HG03571 (cell line): Measurements from ENCODE around the gene HSPA6.
"Not testable (repeated sequence)": the region's sequence is repeated elsewhere in the genome, so short reads cannot be mapped to it uniquely, and the experiment has no call there.

Experiments used
- ATAC-seq: cut with Tn5 transposase; IDR thresholded peaks from one replicate; pipeline ENCODE4 v1.9.1; 2021; ENCODE audit not compliant: unreplicated experiment

Gene HSPA6

DNA sequence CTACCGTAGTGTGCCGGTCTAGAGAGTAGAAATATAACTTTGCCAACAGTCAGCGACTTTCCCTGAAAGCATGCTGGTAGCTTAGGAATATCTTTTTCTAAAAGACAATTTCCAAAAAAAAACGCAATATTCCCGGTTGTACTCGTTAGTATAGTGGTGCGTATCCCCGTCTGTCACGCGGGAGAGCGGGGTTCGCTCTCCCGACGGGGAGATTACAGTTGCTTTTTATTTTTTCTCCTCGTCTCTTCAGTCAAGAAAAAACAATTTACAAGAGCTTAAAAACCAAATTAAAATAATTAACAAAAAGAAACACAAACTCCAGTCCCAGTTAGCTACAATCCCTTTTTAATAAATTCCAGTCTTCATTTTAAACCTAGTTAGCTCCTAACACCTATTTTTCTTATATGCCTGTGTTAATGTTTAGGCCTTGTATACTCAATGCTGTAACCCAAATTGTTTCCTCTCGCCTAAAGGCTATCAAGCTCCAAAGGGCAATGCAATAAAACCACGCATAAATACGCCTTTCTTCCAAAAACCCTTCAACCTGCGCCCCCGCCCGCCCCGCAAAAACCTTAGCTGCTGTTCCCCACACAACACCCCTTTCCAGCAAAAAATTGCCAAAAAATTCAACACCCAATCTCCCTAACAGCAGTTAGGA, 7.8 kb downstream of the HSPA6 start:
- ATAC-seq, result no peak

DNA sequence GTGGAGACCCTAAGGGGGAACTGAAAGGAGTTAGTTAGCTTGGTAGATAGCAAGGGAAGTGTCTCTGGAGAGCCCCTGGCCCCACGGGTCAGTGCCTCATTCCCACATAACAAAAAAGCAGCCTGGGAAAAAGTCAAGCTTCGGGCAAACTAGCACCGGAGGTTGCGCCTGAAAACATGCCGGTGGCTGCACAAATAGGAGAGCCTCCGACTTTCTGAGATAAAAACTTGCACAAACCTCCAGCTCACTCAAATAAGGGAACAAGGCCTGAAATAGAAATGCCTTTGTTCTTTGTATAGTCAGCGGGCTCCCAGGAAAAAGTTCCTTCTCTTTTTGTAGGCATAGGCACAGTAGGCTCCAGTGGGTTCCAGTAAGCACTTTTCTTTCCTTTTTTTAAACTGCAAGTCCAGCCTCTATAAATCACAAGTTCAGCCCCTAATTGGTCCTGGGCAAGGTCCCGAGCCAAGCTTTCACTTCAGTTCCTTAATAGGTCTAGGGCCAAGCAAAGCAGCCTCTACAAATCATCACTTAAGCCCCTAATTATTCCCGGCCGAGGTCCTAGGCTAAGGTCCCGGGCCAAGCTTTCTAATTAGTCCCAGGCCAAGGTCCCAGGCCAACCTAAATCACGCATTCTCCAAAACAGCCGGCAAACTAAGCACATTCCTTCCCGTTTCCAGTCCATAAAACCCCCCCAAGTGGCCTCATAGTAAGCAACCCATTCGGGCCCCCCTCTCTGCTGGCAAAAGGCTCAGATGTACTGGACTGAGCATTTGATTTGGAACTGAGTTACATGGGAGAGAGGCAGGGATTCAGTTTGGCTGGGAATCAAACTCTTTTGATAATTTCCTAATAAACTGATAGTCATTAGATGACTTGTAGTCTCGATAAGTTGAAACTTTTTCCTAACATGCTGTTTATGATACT, 8.6 kb downstream of the HSPA6 start:
- not testable (repeated sequence) for ATAC-seq

DNA sequence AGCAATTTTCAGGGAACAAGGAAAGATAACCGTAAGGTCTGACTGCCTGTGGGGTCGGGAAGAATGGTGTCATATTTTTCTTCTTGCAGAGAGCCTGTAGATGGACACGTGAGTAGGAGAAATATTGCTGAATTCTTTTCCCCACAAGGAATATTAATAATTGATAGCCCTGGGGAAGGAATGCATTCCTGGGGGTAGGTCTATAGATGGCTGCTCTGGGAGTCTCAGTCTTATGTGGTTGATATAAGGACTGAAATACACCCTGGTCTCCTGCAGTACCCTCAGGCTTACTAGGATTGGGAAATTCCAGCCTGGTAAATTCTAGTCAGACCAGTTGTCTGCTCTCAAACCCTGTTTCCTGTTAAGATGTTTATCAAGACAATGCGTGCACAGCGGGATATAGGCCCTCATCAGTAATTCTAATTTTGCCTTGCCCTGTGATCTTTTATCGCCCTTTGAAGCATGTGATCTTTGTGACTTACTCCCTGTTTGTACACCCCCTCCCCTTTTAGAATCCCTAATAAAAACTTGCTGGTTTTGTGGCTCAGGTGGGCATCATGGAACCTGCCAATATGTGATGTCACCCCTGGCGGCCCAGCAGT, 12.8 kb downstream of the HSPA6 start:
- not testable (repeated sequence) for ATAC-seq

DNA sequence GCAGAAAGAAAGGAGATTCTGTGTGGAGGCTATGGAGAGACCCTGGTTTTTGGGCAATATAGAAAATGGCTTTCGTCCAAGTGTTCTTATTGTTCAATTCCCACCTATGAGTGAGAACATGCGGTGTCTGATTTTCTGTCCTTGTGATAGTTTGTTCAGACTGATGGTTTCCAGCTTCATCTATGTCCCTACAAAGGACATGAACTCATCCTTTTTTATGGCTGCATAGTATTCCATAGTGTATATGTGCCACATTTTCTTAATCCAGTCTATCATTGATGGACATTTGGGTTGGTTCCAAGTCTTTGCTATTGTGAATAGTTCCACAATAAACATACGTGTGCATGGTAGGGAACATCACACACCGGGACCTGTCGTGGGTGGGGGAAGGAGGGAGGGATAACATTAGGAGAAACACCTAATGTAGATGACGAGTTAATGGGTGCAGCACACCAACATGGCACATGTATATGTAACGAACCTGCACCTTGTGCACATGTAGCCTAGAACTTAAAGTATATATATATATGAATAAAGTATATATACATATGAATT, 14.7 kb downstream of the HSPA6 start:
- ATAC-seq, result not testable (repeated sequence)

DNA sequence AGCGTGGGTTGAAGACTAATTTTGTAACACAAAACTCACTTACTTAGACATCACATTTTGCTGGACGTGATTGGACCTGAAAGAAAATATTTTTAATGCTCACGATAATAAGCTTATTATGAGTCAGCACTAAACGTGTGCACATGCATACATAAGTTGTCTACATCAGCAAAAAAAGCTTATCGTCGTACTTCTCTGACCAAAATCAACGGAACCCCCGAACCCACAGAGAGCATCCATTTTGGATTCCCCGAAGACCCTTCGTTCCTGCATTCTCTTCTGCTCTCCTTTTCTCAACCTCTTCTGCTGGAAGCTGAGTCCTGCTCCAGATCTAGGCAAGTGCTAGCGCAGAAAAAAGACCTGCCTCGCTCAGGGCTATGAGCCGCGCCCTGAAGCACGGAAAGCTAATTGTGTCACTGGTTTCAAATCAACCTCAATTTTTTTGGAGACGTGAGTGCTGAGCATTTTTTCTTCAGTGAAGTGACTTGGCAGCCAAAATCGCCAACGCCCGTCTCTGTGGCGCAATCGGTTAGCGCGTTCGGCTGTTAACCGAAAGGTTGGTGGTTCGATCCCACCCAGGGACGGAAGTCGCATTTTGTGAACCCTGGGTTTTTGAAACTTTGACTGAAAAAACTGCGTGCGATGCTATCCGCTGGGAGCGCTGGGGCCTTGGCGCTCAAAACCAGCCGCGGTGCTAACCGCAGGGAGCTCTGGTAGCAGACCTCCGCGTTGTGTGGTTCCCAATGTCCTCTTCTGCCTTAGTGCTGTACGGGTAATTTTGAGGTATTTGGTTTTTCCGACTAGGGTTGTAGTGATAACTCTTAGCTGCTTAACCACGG, 15.6 kb downstream of the HSPA6 start:
- peak; percentile 51 for ATAC-seq

DNA sequence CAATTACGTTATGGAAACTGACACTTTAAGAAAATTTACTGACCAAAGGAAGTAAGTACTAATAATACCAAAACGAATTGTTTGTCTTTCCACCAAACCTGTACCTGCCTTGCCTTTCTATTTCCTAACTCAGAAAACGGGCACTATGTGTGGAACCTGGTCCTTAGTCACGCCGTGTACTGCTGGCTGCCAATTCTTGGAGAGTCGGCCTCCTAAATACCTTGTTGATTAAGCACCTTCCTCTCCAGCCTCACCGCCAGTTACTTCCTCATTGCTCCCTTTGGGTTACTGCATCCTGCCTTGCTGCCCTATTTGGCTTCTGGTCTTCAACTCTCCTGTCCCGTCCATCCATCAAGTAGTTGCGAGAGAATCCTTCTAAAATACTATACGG, 16.2 kb downstream of the HSPA6 start:
- not testable (repeated sequence) for ATAC-seq

DNA sequence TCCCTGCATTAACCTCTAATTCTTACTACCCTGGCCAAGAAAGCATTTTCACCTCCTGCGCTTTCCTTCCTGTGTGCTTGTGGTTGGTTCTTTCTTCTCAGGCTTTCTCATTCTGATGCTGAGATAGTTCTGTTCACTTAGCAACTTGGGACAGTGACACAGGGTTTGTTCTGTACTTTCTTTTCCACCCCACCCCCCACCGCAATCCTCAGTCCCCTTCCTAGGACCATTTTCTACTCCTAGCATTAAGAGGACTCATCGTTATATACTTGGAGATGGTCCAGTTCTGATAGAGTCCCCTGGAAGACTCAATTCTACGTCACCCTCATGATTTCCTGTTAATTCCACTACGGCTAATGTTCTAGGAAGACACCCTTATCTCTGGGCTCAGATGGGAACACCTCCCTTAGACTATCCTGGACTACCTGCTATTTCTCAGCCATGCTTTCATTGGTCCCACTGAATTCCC, 17.8 kb downstream of the HSPA6 start:
- peak; percentile 68 for ATAC-seq

DNA sequence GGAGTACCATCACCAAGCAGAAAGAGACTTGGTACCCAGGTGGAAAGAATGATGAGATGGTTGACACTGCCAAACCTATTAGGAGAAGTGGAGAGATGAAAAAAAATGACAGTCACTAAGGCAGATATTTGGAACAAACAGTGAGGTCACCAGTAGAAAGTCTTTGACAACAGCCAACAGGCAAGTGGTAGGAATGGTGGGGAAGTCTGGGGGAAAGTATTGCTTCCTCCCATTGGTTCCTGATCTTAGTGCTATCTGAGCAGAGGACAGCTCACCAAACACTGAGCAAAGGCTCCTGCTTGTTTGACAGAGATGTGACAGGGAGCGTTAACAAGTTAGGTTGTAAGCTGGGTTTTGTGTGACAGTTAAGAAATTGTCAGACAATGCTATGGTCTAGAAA, 18.8 kb downstream of the HSPA6 start:
- not testable (repeated sequence) for ATAC-seq

DNA sequence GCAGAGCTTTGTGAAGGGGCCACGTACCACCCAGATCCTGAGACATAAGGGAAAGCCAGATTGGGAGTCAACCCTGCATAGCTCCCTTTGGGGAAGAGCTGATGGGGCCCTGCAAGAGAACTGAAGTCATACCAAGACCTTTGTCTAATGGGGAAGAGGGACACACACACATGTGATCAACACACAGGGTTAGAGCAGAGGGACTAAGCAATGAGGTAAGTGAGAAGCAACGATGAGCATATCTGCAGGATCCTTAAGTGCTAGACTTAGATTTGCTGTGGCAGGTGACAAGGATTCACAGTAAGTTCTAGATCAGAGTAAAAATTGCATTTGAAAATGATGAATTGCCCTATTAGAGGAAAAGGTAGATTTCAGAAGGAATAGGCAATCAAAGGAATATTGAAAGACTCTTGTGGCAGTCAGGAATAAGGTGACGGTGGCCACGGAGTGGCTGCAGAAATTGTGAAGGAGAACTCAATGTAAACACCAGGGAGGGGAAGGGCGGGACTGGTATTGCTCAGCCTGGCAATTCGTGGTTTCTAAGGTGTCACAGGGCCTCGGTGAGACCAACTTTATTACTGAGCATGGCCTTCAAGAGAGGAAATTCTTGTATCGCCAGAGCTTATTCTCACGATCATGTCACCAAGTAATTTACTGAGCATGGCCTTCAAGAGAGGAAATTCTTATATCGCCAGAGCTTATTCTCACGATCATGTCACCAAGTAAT, 20.8 kb downstream of the HSPA6 start:
- ATAC-seq, result not testable (repeated sequence)

DNA sequence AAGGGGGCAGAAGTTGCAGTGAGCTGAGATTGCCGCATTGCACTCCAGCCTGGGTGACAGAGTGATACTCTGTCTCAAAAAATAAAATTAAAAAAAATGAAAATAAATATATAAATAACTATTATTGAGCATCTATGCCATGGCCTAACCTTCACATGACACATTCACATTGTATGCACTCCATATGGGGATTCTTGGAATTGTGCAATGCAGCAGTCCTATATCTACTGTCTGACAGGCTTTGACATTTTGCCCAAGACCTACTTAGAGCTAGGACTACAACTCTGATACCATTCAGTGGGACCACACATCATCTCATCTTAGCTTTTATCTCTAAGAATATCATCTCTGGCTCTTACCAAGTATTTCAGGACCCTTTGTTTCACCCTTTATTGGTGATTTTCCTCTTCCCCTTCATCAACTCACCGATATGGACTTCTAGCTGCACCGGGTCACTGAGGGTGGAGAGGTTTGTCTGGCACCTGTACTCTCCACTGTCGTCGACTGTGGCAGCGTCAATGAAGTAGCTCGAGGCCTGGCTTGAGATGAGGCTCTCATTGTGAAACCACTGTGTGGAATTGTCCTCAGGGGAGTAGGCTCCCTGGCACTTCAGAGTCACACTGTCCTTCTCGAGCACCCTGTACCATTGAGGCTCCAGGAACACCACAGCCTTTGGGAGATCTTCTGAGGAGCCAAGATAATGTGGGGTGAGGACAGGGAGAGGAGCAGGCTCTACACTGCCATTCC, 23.8 kb downstream of the HSPA6 start:
- ATAC-seq, result not testable (repeated sequence)

DNA sequence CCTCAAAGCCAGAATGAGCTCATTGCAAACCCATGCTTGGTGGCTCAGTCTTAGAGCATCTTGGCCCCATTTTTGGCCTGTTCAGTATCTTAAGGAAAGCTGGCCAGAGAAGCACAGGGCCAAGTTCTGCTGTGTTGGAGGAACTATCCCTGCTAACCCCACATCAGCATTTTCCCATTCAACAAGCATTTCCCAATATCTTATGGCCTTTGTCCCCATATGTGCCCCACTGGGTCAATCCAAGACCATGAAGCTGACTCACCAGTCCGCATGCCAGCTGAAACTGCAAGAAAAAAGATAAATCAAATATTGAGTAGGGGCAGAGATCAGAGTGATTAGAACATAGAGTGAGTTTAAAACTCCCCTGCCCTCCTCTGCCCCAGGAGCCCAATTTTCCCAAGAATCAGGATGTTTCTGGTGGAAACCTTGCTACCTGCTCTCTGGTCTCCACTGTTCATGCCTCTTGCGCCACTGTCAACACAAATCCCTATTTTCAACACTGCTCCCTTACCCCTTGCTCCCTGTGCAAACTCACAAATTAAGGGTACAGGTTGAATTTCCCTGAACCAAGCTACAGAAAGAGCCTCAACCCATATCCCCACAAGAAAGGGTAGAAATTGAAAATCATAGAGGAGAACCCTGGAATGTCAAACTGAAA, 24.5 kb downstream of the HSPA6 start:
- ATAC-seq, result not testable (repeated sequence)

DNA sequence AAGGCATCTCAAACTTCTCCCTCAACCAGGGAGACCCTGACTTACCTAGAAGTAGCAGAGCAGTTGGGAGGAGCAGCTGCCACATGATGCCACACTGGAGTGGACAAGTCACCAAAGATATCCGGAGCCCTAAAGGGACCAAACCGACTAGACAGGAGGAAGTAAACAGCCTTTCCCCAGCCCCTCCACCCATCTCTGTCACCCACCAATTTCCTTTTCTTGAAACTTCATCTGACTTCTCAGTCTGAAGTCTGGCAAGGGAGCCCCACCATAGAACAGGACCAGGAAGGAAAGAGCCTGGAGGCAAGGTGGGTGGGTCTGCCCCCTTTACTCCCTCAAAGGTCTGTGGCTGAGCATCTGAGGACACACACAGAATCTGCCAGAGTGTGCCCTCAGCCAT, 25.3 kb downstream of the HSPA6 start, which contains the start of gene FCGR3A:
TSS of gene FCGR3A (minus strand) at position 167 of the 400 bp plus-strand sequence. CDS start at position 85, 82 bp downstream.
- no peak for ATAC-seq

DNA sequence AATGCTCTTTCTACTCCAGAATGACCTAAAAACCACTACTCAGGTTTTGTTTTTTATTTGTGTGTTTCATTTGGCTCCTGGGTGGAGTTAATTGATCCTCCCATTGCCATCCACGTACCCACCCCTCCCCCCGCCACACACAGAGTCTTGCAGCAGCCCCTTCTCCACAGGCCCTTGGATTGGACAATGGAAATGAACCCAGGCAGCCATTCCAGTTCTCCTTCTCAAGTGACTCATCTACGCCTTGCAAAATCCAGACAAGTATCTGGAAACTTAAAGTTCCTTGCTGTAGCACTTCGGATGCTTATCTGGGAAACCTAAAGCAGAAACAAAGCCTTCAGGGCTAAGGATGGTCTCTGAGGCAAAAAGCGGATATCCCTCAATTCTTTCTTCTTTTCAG, 26.6 kb downstream of the HSPA6 start:
- not testable (repeated sequence) for ATAC-seq

DNA sequence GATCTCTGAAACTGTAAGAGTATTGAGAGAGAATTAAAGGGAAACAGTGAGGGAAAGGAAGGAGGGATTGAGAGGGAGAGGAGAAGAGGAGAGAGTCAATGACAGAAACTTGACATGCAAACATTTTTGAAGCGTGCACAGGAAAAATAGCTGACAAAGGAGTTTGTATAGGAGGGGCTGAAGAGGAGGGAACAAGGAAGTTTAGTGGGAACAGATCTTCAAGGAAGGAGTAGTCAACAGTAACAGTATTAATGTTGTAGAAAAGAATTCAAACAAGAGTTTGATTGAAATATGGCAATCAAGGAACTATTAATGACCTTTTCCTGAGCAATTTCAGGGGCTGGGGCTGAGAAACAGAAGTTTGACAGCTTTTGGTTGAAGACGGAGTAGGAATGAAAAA, 29.3 kb downstream of the HSPA6 start:
- ATAC-seq, result not testable (repeated sequence)

DNA sequence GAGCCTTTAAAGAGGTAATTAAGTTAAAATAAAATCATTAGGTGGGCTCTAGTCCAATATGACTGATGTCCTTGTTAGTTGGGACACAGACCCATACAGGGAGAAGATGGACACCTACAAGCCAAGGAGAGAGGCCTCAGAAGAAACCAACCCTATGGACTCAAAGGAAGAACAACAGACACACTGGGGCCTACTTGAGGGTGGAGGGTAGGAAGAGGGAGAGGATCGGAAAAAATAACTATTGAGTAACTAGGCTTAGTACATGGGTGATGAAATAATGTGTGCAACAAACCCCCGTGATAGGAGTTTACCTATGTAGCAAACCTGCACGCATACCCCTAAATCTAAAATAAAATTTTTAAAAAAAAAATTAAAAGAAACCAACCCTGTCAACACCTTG, 30.0 kb downstream of the HSPA6 start:
- not testable (repeated sequence) for ATAC-seq

DNA sequence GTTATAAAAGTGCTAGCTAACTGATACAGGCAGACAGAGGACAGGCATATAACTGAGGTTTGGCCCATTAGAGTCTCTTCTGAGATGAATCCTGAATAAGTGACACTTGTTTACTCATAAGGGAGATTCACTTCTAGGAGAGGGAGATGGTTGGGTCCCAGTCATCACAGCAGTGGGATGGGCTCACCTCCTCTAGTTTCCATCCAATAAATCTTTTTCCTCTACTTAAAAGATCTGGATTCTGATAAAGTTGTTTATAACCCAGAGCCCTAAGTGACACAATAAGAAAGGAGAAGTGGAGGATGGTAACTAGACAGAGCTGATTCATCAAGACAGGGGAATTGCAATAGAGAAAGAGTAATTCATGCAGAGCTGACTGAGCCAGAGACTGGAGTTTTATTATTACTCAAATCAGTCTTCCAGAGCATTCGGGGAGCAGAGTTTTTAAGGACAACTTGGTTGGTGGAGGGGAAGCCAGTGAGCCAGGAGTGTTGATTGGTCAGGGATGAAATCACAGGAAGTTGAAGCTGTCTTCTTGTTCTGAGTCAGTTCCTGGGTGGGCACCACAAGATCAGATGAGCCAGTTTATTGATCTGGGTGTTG, 30.6 kb downstream of the HSPA6 start:
- not testable (repeated sequence) for ATAC-seq

DNA sequence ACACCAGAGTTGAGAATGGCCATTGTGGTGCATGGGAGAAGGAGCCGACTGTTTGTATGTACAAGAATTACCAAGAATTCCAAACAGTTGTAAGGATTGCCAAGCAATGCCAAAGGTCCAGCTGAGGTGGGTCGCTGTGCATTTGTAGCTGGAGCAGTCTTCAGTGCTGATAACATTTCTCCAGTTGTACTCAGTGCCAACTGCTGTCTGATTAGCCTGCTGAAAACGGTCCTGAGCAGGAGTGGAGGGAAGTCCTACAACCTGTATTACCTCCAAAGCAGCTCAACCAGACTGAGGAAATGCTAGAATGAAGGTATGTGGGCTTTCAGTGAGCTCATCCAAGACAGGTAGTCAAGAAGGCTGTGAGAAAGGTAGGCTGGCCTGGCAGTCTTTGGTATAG, 31.8 kb downstream of the HSPA6 start:
- not testable (repeated sequence) for ATAC-seq

DNA sequence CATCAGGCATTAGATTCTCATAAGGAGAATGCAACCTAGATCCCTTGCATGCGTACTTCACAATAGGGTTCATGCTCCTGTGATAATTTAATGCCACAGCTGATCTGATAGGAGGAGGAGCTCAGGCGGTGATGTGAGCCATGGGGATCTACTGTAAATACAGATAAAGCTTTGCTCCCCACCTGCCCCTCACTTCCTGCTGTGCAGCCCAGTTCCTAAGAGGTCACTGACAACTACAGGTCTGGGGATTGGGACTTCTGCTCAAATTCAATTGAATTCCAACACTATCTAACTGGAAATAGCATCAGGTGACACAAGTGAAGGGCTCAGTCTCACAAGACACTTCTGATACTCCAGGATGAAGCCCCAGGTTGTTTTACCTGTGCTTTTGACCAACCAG, 32.6 kb downstream of the HSPA6 start:
- not testable (repeated sequence) for ATAC-seq
